GM21360 (cell line): ENCODE results near the gene PRLR.
"Not testable (repeated sequence)": the region's sequence is repeated elsewhere in the genome, so short reads cannot be mapped to it uniquely, and the experiment has no call there.

ENCODE experiments used
- ATAC-seq: cut with Tn5 transposase; IDR thresholded peaks from one replicate; pipeline ENCODE4 v1.9.1; 2021; ENCODE audit warnings: mild to moderate bottlenecking, moderate library complexity; ENCODE audit not compliant: unreplicated experiment

The PRLR gene

DNA sequence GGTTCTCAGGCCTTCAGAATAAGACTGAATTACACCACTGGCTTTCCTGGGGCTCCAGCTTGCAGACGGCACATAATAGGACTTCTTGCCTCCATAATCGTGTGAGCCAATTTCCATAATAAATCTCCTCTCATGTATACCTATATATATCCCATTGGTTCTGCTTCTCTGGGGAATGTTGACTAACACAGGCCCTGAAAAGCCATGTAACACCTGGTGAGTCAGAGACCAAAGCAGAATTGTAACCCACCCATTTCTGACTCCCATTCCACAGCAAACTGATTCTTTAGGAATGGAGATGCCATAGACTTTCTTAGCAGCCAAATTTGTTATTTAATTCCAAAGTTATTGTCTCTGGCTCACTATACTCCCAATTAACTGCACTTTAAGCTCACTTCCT, 97.1 kb downstream of the PRLR start:
- no peak for ATAC-seq

DNA sequence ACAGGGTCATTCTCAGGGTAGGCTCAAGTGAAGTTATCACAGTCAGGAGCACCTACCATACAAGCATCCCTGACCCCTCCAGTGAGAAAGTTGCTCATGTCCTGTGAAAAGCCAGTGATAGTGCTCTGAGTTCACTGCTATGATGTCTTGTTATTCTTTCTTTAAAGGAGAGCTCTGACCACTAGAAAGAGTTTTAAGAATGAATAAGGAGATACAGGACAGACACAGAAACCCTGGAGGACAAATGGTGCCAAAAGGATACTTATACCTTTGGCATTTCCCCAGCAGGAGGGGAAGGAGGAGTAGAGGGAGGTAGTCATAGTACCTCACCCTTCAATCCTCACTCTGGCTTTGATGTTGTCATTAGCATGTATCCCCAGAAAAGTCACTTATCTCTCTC, 98.6 kb downstream of the PRLR start:
- no peak for ATAC-seq

DNA sequence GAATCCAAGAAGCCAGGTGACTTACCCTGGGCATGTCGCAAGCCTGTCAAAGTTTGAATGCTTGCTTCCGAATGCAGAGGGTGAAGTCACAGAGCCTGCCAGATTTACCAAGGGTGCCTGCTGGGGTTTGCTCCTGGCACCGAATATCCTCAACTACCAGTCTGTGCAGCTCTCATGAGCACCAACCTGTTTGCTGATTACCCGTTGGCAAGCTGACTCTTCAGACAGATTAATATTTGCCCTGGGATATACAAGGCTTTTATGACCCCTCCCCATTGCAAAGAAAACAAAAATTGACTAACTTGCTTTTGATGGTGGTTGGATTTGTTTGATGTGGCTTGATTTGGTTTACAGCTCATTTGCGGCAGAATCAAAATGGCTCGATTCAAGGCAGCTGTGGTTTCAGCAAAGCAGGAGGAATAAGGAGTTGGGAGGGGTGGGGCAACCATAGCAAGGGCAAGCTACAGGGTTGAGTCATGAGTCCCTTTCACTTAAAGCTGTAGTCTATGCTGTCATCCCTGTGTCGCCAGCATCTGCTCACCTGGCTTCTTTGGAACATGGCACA, 100.3 kb downstream of the PRLR start:
- no peak for ATAC-seq

DNA sequence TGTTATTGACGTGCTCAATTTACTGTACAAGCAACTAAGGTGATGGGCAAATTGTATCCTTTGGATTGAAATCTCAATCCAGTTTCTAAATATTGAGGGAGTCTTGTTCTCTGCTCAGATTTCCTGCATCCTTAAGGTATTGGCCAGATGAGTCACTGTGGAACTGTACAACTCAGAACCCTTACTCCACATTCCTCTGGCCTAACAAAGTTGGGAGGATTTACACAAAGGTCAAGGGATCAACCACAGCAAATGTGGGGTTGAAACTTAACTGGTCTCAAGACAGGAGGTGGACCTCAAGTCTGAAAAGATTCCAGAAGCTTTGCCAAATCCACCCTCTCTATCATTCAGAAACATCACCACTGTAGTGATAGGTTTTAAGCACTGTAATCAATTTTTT, 101.0 kb downstream of the PRLR start:
- ATAC-seq = no peak

DNA sequence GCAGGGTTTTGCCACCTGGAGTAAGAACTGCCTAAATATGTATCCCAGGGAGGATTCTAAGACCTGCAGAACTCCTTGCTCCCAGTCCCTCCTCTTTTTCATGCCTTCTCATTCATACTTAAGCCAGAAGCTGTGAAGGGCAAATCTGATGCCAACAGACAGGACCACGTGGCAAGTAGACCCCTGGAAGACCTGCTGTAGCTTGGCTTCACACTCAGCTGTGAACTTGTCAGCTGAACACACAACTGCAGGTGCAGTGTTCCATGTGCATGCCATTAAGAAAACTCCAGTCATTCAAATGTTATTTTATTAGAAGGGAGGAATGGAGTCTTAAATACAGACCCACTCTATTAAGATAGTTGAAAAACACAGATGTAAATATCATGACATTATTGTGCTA, 103.3 kb downstream of the PRLR start:
- ATAC-seq = no peak

DNA sequence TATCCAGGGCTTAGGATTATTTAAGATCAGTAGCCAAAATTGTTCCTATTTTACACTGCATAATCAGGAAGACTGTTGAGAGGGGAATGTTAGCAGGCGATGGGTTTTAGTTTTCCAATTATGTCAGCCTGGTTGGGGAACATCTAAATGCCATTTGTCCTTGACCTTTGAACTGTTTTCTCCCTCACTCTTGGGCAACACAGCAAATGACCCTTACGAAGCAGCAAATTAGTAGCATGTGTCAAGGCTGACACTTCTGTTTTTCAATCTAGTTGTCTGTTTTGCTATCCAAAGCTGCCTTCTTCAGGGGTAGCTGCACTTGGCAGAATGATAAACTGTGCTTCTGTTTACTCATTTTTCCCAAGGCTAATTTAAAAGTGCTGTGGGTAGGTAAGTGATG, 104.5 kb downstream of the PRLR start:
- ATAC-seq = no peak

DNA sequence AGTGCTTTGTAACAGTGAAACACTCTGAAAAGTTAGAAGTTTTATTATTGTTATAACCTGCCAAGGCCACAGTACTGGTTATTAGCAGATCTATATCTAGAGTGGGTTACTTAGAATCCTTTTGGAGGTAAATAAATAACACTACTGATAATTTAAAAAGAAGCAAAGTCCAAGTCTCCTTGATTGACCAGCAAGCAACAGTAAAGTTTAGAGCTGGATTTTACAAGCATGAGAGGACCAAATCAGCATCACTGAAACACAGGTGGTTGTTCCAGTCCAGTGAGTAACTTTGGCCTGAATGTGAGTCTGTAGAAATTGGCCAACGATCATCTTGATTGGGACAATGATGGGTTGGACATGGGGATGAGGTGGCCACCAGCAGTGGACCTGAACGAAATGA, 105.4 kb downstream of the PRLR start:
- no peak for ATAC-seq

DNA sequence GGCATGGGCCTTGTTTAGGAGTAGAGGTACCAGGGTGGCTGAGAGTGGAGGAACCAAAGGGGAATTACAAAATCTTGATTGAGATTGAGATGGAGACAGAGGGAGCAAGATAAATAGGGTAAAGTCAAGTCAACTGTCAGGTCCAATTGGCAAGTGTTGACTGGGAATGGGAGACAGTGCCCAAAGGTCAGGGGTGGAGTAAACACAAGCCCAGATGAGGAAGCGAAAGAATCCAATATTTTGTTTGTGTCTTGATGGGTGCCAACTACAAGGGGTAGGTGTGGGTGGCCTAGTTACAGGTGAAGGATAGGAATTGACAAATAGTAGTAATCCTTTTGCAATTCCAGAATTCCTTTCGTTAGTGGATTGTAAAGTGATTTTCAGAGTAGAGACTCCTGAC, 107.5 kb downstream of the PRLR start:
- ATAC-seq = no peak

DNA sequence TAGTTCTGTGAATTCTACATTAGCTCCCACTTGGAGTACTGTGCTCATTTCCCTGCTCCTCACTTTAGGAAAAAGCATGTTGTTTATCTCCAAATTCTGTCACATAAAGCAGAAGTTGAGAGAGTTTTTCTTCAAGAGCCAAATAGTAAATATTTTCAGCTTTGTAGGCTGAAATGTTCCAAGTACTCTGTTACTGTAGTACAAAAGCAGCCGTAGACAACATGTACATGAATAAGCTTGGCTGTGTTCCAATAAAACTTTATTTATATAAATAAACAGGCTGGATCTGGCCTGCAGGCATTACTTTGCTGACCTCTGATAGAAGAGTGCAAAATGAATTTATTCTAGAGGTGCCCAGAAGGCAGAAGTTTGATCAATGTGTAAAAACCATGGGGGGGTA, 109.6 kb downstream of the PRLR start:
- no peak for ATAC-seq

DNA sequence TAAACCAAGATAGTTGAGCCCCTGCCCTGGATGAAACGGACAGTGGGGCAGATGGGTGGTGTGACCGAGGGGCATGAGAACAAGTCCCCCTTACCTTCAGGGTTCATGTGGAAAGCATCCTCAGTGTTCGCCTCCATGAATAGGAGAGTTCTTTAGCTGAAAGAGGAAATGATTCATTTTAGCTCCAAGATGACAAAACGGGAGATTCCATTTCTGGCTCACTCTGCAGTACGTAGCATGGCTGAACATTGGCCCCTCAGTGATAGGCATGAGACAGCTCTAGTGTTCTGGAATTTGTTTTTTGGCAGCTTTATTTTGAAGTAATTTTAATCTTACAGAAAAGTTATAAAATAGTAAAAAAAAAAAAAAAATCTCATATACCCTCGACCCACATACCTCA, 112.3 kb downstream of the PRLR start:
- ATAC-seq = peak; percentile 83

DNA sequence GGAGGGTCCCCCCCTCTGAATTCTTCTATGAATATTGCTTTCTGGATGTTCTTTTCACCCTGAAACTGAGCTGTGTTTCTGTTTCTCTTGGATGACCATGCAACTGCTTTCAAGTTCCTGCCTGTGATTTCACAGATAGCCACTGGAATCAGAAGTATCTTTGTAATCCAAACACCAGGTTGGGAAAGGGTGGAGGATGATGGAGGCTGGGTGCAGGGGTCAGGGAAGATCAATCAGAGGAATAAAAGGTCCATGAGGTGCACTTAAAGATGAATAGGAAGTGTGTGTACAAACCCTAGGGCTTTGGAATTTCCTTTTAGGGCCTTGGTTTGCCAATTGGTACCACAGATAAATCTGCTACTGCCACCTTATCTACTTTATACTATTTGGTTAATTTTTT, 114.4 kb downstream of the PRLR start:
- ATAC-seq = no peak

DNA sequence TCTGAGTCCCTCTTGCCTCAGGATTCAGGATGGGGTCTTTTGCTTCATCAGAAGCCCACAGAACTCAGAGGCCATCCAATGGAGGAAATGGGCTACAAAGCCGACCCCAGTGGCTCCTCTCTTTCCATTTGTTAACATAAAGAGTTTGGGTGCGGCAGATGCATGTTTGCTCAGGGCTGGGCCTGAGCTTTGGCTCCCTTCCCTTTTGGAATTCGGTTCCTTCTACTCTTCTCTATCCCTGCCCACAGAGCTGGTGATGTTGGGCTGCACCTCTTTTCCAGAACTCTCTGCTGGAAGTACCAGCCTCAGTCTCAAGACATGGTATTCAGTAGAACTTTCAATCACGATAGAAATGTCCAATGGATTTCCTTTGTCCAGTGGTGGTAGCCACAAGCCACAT, 115.6 kb downstream of the PRLR start:
- ATAC-seq = no peak

DNA sequence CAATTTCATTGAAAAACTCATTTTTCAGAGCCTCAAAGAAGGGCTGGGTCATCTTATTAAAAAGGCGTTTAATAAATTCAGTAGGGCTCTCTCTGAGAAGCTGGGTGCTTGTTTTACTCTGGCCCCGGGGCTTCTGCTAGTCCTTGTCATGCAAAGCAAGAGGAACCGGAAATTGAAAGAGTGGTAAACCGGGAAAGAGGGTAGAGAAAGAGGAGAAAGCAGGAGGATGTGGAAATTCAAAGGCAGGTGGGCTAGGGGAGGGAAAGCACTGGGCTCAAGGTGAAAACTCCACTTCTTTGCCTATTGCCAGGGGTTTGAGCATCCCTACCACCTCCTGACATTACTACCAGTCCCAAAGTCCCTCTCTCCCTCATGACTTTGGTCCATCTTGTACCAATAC, 118.0 kb downstream of the PRLR start:
- no peak for ATAC-seq

DNA sequence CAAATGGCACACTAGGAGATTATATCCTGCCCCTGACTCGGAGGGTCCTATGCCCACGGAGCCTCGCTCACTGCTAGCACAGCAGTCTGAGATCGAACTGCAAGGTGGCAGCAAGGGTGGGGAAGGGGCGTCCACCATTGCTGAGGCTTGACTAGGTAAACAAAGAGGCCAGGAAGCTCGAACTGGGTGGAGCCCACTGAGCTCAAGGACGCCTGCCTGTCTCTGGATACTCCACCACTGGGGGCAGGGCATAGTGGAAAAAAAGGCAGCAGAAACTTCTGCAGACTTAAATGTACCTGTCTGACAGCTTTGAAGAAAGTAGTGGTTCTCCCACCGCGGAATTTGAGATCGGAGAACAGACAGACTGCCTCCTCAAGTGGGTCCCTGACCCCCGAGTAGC, 125.7 kb downstream of the PRLR start:
- ATAC-seq = not testable (repeated sequence)

DNA sequence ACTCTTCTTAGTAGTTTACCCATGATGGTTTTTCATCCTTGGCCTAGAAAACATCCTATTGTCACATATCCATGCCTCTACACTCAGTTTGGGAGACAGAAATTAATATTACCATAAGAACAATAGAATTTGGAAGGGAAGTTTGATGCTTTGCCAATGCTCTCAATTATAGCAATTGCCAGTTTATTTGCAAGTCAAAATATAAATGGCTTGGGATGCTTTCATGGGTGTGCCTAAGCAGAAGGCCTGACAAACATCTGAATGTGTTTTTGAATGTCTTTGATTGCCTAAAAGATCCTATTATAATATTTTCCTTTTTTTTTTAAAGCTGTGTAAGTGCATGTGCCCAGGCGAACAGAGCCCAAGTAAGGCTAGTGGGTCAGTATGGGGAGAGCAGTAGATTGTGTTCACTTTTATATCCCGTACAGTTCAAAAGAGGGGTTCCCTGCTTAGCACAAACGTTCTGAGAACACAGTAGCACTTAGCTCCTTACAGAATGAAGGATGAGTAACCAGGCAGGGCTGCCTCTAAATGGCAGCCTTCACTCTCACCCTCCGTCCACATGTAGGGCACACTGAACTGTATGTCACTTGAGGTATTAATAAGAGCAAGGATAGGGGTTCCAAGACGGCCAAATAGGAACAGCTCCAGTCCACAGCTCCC, 126.5 kb downstream of the PRLR start:
- no peak for ATAC-seq

DNA sequence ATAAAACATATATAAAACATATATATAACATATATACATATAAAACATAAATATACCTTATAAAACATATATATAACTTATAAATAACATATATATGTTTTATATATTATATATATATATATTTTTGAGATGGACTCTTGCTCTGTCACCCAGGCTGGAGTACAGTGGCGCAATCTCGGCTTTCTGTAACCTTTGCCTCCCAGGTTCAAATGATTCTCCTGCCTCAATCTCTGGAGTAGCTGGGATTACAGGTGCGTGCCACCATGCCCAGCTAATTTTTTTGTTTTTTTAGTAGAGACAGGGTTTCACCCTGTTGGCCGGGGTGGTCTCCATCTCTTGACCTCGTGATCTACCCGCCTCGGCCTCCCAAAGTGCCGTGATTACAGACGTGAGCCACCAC, 128.6 kb downstream of the PRLR start:
- ATAC-seq = not testable (repeated sequence)

DNA sequence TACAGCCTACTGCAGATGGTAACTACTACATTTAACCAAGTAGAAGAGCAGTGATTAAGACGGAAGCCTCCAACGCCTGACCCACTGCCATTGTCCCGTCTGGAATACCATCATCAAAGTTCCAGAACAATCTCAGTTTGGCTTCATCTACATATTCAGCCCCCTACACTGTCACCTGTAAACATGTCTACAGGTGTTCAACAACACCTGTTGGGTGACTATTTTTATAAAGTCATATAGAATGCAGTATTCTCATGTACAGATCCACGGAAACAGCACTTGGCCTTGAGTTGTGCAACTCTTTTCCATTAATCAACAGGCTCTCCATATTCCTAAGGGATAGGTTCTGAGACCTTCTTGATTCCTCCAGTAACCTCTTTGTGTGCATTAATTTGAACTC, 129.3 kb downstream of the PRLR start:
- no peak for ATAC-seq

DNA sequence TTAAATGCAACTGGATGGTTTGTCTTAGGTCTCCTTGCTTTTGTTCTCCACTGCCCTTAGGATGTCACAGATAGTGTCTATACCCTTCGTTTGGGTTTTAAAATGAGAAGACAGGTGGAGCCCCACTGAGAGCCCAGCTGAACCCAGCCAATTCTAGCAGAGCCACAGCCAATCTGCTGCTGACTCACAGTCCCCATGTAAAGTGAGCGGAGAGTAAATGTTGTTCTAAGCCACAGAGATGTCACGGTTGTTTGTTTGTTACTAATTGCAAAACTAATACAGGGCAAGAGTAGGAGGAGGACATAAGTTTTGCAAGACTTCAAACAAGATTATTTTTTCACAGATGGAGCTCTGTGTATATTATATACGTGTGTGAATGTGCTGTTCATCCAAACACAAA, 132.1 kb downstream of the PRLR start:
- no peak for ATAC-seq

DNA sequence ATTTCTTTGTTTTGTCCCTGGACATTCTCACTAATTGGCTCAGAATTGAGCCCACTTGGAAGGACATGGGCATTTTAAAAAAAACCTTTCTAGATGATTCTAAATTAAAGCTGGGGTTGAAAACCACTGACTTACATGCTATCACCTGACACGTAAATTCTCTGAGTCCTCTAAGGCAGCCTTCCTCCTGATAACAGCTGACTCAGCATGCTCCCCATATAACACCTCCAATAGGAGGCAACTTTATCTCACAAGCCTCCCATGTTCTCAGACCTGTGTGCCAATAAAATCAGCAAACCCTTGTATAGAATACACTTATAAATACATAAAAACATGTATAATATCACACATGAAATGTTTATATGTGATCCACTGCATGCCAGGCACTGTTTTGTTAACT, 133.4 kb downstream of the PRLR start:
- ATAC-seq = no peak

DNA sequence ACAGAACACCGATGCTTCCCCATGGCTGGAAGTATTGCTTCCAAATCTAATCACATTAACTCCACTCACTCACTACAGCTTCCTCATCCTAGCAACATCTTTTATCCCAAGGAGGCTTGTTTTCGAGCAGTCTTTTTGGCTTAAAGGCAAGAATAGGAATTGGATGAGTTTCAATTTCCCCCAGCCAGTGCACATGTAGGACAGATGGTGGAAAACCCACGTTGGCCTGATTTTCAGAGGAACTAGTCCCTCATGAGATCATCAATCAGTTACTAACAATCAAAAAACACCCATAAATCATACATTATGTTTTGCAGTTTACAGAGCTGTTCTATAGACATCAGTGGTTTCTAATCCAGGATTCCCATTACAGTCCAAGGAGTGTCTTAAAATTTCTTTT, 134.1 kb downstream of the PRLR start:
- no peak for ATAC-seq

DNA sequence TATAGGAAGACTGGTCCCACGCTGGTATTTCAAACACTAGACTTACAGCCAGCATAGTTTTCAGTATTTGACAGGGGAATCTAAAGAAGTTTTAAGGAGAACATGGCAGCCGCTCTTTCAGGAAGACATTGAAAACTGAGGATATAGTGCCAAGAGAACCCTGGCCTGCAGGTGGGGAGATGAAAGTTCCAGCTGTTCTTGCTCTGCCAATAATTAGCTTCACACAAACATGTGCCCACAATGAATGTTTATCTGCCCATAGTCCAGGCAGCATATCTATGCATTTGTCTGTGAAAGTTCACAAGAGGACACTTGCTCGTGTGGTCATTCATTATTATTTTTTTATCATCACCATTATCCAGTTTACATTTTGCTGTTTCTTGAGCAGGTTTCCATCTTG, 134.9 kb downstream of the PRLR start:
- ATAC-seq = no peak

DNA sequence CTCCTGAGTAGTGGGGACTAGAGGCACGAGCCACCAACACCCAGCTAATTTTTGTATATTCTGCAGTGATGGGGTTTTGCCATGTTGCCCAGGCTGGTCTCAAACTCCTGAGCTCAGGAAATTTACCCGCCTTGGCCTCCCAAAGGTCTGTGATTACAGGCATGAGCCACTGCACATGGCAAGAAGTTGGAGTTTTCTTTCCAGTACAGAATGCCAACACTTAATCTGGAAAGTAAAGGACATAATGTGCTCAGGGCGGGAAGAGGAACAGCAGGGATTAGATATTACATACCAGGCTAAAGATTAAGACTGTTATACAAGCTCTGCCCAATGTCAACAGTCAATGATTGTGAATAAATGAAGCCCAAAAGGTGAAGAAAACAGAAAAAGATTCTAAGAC, 135.3 kb downstream of the PRLR start:
- no peak for ATAC-seq

DNA sequence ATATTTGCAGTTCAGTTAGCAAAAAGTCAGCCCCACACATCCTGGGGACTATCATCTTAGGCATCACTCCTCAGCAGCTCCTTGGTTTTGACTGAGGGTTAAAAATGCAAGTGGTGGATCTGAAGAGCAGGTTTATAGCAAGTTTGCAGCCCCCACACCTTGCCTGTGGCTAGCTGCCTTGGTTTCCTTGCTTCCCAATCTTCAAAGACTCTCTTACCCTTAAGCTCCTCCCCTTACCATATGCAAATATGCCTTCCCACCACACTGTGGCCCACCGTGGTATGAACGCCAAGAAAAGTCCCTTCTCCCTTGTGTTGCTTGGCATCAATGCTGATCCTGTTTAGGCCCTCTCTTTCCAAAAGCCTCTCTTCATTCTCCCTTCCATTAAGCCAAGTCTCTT, 137.6 kb downstream of the PRLR start:
- no peak for ATAC-seq
